Measurements from ENCODE around the gene IGSF6.

GRCh38 chr16:21651515-21651914 is 893 bp downstream of the IGSF6 start:
- TF ChIP-seq EZH2 (IDR thresholded peaks at IDR 0.05; ENCODE audit: insufficient read depth, poor library complexity, severe bottlenecking) (no peak), EZH2phosphoT487 (IDR thresholded peaks at IDR 0.05; ENCODE audit: insufficient read depth, low read depth) (no peak)
